D721Med (cell line): Measurements from ENCODE around the gene KLRG1.

Source experiments
- DNase-seq: peaks from one replicate; pipeline ENCODE4 v3.0.0; 2011; ENCODE audit warnings: low spot score; ENCODE audit not compliant: insufficient read length
- FAIRE-seq: peaks from 2 replicates; lab custom pipeline; 2011; peaks lifted over from hg19 to GRCh38; lab: Jason Lieb, UNC
- TF ChIP-seq, protein P1 (sequence below): IDR thresholded peaks from 2 replicates; pipeline ENCODE4 v1.5.1; 2012; ENCODE audit warnings: mild to moderate bottlenecking, control low read depth; ENCODE audit not compliant: insufficient read depth; ENCODE audit errors: missing control alignments

Gene KLRG1

DNA sequence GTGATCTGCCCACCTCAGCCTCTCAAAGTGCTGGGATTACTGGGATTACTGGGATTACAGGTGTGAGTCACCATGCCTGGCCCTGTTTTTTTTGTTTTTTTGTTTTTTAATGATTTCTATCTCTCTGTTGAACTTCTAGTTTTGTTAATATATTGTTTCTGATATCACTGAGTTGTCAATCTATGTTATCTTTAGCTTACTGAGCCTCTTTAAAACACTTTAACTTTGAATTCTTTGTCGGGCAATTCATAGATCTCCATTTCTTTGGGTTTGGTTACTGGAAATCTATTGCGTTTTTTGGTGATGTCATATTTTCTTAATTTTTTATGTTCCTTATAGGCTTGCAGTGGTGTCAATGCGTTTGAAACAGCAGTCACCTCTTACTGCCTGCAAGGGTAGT, 9.2 kb upstream of the KLRG1 start:
- DNase-seq (no peak), FAIRE-seq (no peak)
- TF ChIP-seq, protein P1, sequence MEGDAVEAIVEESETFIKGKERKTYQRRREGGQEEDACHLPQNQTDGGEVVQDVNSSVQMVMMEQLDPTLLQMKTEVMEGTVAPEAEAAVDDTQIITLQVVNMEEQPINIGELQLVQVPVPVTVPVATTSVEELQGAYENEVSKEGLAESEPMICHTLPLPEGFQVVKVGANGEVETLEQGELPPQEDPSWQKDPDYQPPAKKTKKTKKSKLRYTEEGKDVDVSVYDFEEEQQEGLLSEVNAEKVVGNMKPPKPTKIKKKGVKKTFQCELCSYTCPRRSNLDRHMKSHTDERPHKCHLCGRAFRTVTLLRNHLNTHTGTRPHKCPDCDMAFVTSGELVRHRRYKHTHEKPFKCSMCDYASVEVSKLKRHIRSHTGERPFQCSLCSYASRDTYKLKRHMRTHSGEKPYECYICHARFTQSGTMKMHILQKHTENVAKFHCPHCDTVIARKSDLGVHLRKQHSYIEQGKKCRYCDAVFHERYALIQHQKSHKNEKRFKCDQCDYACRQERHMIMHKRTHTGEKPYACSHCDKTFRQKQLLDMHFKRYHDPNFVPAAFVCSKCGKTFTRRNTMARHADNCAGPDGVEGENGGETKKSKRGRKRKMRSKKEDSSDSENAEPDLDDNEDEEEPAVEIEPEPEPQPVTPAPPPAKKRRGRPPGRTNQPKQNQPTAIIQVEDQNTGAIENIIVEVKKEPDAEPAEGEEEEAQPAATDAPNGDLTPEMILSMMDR, result no peak

DNA sequence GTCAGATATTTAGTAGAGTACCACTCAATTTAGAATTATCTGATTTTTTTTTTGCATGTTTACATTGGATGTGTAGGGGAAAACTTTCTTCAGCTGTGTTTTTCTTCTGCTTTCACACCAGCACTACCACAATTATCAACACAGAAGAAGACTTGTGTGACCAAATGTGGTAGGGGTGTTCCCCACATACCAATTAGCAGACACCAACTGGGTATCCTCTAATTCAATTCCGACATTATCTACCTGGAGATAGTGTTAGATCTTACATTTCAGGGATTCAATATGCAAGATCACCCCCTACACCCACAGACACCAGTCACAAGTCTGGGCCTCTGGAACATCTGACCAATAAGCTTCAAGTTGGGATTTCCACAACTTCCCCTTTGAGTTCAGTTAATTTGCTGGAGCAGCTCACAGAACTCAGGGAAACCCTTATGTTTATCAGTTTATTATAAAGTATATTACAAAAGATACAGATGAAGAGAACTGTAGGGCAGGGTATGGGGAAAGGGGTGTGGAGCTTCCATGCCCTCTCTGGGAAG, 4.1 kb upstream of the KLRG1 start:
- TF ChIP-seq, protein P1, result no peak
- FAIRE-seq (no peak), DNase-seq (no peak)

DNA sequence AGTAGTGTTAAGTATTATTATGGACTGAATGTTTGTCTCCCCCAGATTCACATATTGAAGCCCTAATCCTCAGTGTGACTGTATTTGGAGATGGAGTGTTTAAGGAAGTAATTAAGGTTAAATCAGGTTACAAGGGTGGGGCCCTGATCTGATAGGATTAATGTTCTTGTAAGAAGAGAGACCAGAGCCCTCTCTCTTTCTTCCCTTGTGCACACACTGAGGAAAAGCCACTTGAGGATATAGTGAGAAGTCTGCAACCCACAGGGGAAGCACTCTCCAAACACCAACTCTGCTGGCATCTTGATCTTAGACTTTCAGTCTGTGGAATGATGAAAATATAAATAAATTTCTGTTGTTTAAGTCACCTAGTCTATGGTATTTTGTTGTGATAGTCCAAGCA, 2.2 kb upstream of the KLRG1 start:
- DNase-seq (no peak), FAIRE-seq (no peak)
- TF ChIP-seq, protein P1, result no peak

DNA sequence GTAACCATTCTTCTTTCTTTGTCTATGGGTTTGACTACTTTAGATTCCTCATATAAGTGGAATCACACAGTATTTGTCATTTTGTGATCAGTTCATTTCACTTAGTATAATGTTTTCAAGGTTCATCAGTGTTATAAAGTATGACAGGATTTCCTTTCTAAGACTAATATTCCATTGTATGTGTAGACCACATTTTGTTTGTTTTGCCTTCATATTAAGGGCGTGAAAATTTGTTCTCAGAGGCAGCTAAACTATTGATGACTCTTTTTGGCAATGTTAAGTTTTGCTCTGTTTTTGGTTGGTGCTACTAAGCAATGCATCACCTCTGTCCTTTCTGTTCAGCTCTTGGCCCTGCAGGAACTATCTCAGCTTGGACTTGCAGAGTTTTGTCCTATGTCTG, 1.7 kb upstream of the KLRG1 start:
- TF ChIP-seq, protein P1, result no peak
- no peak for DNase-seq
- no peak for FAIRE-seq

DNA sequence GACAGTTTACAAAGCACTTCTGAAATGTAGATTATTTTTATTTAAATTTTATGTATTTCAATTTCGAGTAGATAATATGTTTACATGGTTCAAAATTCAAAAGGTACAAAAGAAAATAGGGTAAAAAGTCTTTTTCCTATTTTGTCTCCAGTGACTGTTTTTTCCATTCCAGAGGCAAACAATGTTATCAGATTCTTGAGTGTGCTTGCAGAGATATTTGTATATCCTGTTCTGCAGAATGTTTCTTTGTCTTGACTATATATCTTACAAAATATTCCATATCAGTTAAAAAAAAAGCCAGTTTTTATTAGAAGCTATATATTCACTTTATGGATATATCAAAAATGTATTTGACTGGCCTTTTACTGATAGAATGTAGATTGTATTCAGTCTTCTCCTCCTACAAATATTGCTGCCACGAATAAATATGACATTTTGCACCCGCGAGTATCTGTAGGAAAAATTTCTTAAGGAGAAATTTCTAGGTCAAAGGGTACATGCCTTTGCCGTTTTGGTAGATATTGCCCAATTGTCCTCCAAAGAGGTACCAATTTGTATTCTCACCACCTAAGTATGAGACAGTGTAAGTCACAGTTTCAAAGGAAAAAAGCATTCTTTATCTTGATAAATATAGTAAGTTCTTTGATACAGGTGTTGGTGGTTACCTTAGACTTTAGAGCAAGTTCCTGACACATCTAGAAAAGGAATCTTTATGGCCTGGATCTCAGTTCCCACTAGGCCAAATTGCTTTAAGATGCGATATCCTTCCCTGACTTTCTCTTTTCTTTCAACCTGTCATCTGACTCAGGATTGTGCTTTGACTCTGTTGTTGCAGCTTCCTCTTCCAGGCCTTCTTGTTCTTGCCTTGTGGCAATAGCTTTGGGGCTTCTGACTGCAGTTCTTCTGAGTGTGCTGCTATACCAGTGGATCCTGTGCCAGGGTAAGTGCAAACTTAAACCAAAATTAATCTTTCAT, 2.3 kb downstream of the KLRG1 start:
- no peak for FAIRE-seq
- DNase-seq, result no peak
- TF ChIP-seq, protein P1, result no peak

DNA sequence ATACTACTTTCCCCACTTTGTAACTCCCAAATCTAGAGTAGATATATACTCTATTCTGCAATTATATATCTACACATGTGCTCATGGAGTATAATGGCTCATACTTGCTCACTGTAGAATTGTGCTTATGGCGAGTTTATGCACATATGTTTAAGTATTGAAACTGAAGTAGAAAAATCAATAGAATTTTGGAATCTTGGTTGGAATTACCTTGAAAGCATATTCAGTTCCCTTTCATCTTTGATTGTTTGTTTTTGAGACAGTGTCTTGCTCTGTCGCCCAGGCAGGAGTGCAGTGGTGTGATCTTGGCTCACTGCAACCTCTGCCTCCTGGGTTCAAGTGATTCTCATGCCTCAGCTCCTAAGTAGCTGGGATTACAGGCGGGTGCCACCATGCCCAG, 4.5 kb downstream of the KLRG1 start:
- FAIRE-seq, result no peak
- no peak for DNase-seq
- TF ChIP-seq, protein P1, result no peak
